IgD-negative memory B cell (primary cell): ENCODE results near the gene CHAC1. TPM values are rescaled to one million over a fixed set of nuclear protein-coding genes. Genes with fewer than 3 reads are reported as not detected.

Experiments used
- H3K27ac Mint-ChIP-seq, 3 donors: one replicate each; pipeline ENCODE4 v1.8.0; 2020 to 2022; ENCODE audit warnings: mild to moderate bottlenecking in 3 of 3, mixed read lengths in 3 of 3, moderate library complexity in 1 of 3
- H3K27me3 Mint-ChIP-seq: one replicate; pipeline ENCODE4 v1.8.0; 2021; ENCODE audit warnings: mixed read lengths
- H3K36me3 Mint-ChIP-seq: one replicate; pipeline ENCODE4 v1.8.0; 2020; ENCODE audit warnings: mild to moderate bottlenecking, mixed read lengths
- H3K4me1 Mint-ChIP-seq, 3 donors: one replicate each; pipeline ENCODE4 v1.8.0; 2020 to 2022; ENCODE audit warnings: mixed read lengths in 3 of 3, mild to moderate bottlenecking in 1 of 3
- H3K4me3 Mint-ChIP-seq, 4 donors: one replicate each; pipeline ENCODE4 v1.8.0; 2020 to 2022; ENCODE audit warnings: mild to moderate bottlenecking in 4 of 4, mixed read lengths in 4 of 4, moderate library complexity in 3 of 4
- H3K9me3 Mint-ChIP-seq, 3 donors: one replicate each; pipeline ENCODE4 v1.8.0; 2020 to 2021; ENCODE audit warnings: mixed read lengths in 3 of 3, mild to moderate bottlenecking in 1 of 3
- polyA plus RNA-seq: library from polyadenylated mRNA; unstranded; fragments of 300-500 nt; fragmentation: Illumina TruSeq; gene quantifications from one replicate; pipeline ENCODE4 v1.2.3, GENCODE V29; 2021

Gene CHAC1
- polyA plus RNA-seq, 1 donor from 2014 or later = 0.84 TPM

GRCh38 chr15:40928821-40929659 is 24.2 kb upstream of the CHAC1 start, which contains the start of gene DLL4:
DLL4 (plus strand) TSS chr15:40929340; CDS start chr15:40929669, 329 bp downstream.
- Mint-ChIP-seq H3K4me1 (peaks cover 28 to 30% (median 29%) of the 10 kb centered on the region in 3 donors), H3K27ac (peak within 1 kb of the TSS in 1 of 3 donors; percentile 19), H3K27me3 (peaks cover 52% of the 10 kb centered on the region), H3K4me3 (peak within 1 kb of the TSS; percentile 81 to 94 (median 87)), H3K9me3 (no peaks in the 10 kb centered on the region), H3K36me3 (peaks cover 4% of the 10 kb centered on the region)

GRCh38 chr15:40929660-40930429 is 23.4 kb upstream of the CHAC1 start:
- Mint-ChIP-seq H3K4me1 (peaks cover 28 to 30% (median 29%) of the 10 kb centered on the region in 3 donors), H3K4me3 (peak overlapping the region; percentile 81 to 94 (median 84)), H3K27me3 (peaks cover 51% of the 10 kb centered on the region), H3K9me3 (no peaks in the 10 kb centered on the region), H3K36me3 (peaks cover 4% of the 10 kb centered on the region), H3K27ac (peak overlapping the region in 1 of 3 donors; percentile 39)

- no peaks in the 10 kb centered on the region for H3K9me3 Mint-ChIP-seq
- peak overlapping the region in 1 of 3 donors; percentile 39 for H3K27ac Mint-ChIP-seq
- H3K4me1 Mint-ChIP-seq = peaks cover 27 to 29% (median 28%) of the 10 kb centered on the region in 3 donors
- H3K4me3 Mint-ChIP-seq = peak overlapping the region; percentile 57 to 89 (median 78)
- H3K27me3 Mint-ChIP-seq = peaks cover 47% of the 10 kb centered on the region
- H3K36me3 Mint-ChIP-seq = peaks cover 4% of the 10 kb centered on the region
Measured at GRCh38 chr15:40930430-40931299, 22.6 kb upstream of the CHAC1 start.

- H3K4me1 Mint-ChIP-seq = peaks cover 23 to 27% (median 26%) of the 10 kb centered on the region in 3 donors
- H3K36me3 Mint-ChIP-seq = peaks cover 4% of the 10 kb centered on the region
- peaks cover 43% of the 10 kb centered on the region for H3K27me3 Mint-ChIP-seq
- peak overlapping the region in 3 of 4 donors; percentile 57 to 89 (median 75) for H3K4me3 Mint-ChIP-seq
- peak overlapping the region in 1 of 3 donors; percentile 59 for H3K27ac Mint-ChIP-seq
- H3K9me3 Mint-ChIP-seq = no peaks in the 10 kb centered on the region
Measured at GRCh38 chr15:40931300-40932142, 21.8 kb upstream of the CHAC1 start.

- H3K4me3 Mint-ChIP-seq = peak overlapping the region in 3 of 4 donors; percentile 32 to 75 (median 57)
- H3K27me3 Mint-ChIP-seq = peaks cover 36% of the 10 kb centered on the region
- peaks cover 19 to 25% (median 23%) of the 10 kb centered on the region in 3 donors for H3K4me1 Mint-ChIP-seq
- peaks cover 4% of the 10 kb centered on the region for H3K36me3 Mint-ChIP-seq
- H3K27ac Mint-ChIP-seq = peak overlapping the region in 1 of 3 donors; percentile 59
- H3K9me3 Mint-ChIP-seq = no peaks in the 10 kb centered on the region
Measured at GRCh38 chr15:40932156-40932555, 21.1 kb upstream of the CHAC1 start.

GRCh38 chr15:40932649-40933516 is 20.4 kb upstream of the CHAC1 start:
- Mint-ChIP-seq H3K27me3 (peaks cover 34% of the 10 kb centered on the region), H3K4me1 (peaks cover 18 to 24% (median 23%) of the 10 kb centered on the region in 3 donors), H3K36me3 (peaks cover 4% of the 10 kb centered on the region), H3K27ac (no peak overlapping the region), H3K4me3 (peak overlapping the region in 1 of 4 donors; percentile 25), H3K9me3 (no peaks in the 10 kb centered on the region)

- H3K9me3 Mint-ChIP-seq = no peaks in the 10 kb centered on the region
- H3K4me3 Mint-ChIP-seq = peak overlapping the region in 1 of 4 donors; percentile 79
- peaks cover 21 to 24% (median 23%) of the 10 kb centered on the region in 3 donors for H3K4me1 Mint-ChIP-seq
- H3K36me3 Mint-ChIP-seq = peaks cover 4% of the 10 kb centered on the region
- peaks cover 34% of the 10 kb centered on the region for H3K27me3 Mint-ChIP-seq
- no peak overlapping the region for H3K27ac Mint-ChIP-seq
Measured at GRCh38 chr15:40933517-40933902, 19.8 kb upstream of the CHAC1 start.

- peaks cover 27% of the 10 kb centered on the region for H3K27me3 Mint-ChIP-seq
- H3K4me3 Mint-ChIP-seq = no peak overlapping the region
- peaks cover 4% of the 10 kb centered on the region for H3K36me3 Mint-ChIP-seq
- no peak overlapping the region for H3K27ac Mint-ChIP-seq
- no peaks in the 10 kb centered on the region for H3K9me3 Mint-ChIP-seq
- peaks cover 17 to 19% (median 18%) of the 10 kb centered on the region in 3 donors for H3K4me1 Mint-ChIP-seq
Measured at GRCh38 chr15:40934457-40934856, 18.8 kb upstream of the CHAC1 start.

GRCh38 chr15:40936234-40936708 is 17.0 kb upstream of the CHAC1 start:
- H3K36me3 Mint-ChIP-seq = peaks cover 4% of the 10 kb centered on the region
- no peak overlapping the region for H3K27ac Mint-ChIP-seq
- peaks cover 14% of the 10 kb centered on the region for H3K27me3 Mint-ChIP-seq
- H3K4me3 Mint-ChIP-seq = peak overlapping the region in 1 of 4 donors; percentile 12
- H3K4me1 Mint-ChIP-seq = peaks cover 7 to 15% (median 8%) of the 10 kb centered on the region in 3 donors
- H3K9me3 Mint-ChIP-seq = no peaks in the 10 kb centered on the region

GRCh38 chr15:40936709-40937666 is 16.3 kb upstream of the CHAC1 start:
- H3K9me3 Mint-ChIP-seq = no peaks in the 10 kb centered on the region
- H3K4me3 Mint-ChIP-seq = peak overlapping the region in 2 of 4 donors; percentile 12 to 46
- peaks cover 4 to 15% (median 4%) of the 10 kb centered on the region in 3 donors for H3K4me1 Mint-ChIP-seq
- H3K36me3 Mint-ChIP-seq = peaks cover 2% of the 10 kb centered on the region
- no peak overlapping the region for H3K27ac Mint-ChIP-seq
- peaks cover 8% of the 10 kb centered on the region for H3K27me3 Mint-ChIP-seq

- no peak overlapping the region for H3K27ac Mint-ChIP-seq
- H3K27me3 Mint-ChIP-seq = peaks cover 3% of the 10 kb centered on the region
- H3K9me3 Mint-ChIP-seq = no peaks in the 10 kb centered on the region
- H3K4me3 Mint-ChIP-seq = no peak overlapping the region
- H3K36me3 Mint-ChIP-seq = peaks cover 2% of the 10 kb centered on the region
- peaks cover 4 to 22% (median 7%) of the 10 kb centered on the region in 3 donors for H3K4me1 Mint-ChIP-seq
Measured at GRCh38 chr15:40937762-40938535, 15.3 kb upstream of the CHAC1 start.
